Raji (cell line): ENCODE data around the gene PLEKHJ1.
A peak's percentile ranks its signal among the peaks of the same experiment; 100 is the strongest.

Source experiments
- POLR2A ChIP-seq: IDR thresholded peaks from 2 replicates; pipeline ENCODE4 v1.6.1; 2011; ENCODE audit warnings: low read depth, low read length, control low read depth; ENCODE audit not compliant: insufficient read depth

PLEKHJ1 gene

DNA sequence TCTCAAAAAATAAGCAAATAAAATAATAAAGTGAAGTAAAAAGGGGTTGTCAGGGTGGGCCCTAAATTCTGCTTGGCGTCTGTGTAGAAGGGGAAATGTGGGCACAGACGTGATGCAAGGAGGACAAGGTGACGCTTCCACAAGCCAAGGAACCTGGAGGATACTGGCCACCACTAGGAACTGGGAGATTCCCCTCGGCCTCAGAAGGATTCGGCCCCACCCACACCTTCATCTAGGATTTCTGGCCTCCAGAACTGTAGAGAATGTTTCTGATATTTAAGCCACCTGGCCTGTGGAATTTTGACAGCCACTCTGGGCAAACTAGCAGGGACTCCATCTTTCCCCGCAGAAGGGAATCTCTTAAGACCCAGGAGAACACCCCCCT is 1.1 kb downstream of the PLEKHJ1 start:
- TF ChIP-seq POLR2A, result no peak

DNA sequence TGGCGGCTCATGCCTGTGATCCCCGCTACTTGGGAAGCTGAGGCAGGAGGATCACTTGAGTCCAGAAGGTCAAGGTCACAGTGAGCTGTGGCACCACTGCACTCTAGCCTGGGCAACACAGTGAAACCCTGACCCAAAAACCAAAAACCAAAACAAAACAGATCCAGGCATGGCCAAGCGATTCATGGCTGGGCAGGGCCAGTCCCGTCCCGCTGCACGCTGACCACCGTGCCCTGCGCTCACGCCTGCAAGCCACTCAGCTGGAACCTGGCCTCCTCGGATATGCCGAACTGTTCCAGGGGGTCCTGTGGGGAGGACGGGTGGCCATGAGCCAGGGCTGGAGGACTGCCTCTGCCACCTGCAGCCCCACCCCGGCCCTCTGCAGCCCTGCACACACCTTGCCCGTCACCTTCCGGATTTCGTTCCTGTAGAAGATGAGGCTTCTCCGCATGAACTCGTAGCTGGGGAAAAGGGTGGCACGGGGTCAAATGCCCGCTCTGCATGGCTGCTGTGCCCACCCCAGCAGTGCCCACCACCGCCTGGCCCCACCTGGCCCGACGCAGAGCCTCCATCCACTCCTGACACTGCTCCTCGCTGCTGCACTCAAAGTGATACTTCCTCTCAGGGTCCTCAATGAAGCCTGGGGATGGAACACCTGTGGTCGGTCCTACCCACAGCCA is 2.4 kb downstream of the PLEKHJ1 start:
- no peak for TF ChIP-seq POLR2A

DNA sequence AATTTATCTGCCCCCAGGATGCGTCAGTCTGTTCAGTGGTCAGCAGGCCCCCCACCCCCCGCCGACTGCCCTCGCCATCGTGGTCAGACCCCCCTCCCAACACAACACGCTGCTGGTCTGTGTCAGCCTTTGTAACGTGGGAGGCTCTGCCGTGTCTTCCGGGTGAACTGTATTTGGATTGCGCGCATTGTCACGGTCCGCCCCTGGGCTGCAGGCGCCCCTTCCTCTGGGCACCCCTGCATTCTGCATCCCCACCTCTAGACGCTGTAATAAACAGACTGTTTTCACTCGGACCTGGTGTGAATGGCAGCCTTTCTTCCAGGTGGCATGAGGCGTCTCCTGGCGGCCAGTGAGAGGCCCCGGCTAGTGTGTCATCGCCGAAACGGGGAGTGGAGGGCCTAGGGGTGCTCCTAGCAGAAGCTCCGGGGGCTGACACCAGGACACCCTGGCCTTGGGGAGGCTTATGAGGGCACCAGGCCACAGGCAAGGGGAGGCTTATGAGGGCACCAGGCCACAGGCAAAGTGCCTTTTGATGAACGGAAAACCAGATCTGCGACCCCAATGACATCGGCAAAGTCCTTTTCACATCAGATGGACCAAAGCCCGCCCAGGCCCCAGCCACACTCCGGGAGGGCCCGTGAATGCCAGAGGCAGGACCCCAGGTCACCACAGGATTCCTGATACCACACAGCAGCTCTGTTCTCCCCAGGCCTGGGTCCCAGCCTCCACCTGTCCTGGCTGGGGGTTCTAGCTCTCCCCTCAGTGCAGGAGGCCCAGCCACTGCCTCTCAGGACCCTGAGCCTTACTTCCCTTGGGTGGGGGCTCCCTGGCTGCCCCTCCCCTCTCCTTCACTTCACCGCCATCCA is 3.6 kb downstream of the PLEKHJ1 start:
- TF ChIP-seq POLR2A, result no peak

DNA sequence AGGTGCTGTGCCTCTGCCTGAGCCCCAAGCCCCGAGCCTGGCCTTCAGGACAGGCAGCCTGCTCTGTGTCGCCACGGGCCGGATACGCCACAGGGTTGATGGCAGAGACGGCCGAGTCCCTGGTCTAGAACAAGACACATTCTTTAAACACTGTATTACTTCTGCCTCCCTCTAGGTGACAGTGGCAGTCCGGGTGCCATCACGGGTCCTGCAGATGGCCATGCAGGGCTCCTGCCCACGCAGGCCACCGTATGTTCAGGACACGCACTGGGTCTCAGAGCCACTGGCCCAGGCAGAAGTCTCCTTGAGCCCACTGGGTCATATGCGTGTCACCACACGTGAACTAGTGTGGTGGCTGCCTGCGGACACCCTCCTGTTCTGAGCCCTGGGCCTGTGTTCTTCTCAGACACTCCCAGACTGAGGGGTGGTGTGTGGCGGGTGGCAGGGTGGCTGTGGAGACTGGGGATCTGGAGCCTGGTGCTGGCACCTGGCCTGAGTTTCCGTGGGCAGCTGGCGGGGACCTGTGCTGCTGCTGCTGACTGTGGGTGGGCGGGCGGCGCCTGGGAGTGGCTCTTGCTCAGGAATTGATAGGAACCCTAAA is 4.4 kb downstream of the PLEKHJ1 start:
- peak; percentile 19; the same call in 1 of the 2 replicates for TF ChIP-seq POLR2A

DNA sequence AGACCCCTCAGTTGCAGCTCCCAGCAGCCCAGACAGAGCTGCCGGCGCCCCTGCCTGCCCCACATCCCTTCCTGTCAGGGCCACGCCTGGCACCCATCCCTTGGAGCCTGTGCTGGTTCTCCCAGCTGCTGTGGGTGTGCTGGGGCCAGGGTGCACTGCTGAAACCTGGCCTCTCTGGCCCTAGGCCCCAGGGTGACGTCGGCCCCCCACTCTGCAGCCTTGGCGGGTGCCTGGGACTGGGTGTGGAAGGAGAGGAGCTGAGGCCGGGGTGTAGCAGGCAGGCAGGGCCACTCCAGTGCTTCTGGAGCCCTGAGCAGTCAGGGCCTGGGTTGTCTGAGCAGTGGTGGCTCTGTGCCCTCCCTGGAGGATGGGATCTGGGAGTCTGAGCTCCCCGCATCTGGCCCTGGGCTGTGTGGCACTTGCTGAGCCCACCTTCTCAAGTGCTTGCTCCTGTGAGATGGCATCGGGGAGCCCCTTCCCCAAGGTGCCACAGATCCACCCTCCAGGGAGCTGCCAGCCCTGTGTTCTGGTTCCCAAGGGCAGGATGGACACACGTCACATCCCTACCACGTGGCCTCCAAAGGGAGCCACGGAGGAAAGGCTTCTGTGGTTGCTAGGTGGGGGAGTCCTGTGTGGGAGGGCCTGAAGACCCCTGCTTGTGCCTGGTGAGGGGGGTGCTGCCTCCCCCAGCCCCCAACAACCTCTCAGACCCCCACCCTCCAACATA is 5.2 kb downstream of the PLEKHJ1 start:
- no peak for TF ChIP-seq POLR2A

DNA sequence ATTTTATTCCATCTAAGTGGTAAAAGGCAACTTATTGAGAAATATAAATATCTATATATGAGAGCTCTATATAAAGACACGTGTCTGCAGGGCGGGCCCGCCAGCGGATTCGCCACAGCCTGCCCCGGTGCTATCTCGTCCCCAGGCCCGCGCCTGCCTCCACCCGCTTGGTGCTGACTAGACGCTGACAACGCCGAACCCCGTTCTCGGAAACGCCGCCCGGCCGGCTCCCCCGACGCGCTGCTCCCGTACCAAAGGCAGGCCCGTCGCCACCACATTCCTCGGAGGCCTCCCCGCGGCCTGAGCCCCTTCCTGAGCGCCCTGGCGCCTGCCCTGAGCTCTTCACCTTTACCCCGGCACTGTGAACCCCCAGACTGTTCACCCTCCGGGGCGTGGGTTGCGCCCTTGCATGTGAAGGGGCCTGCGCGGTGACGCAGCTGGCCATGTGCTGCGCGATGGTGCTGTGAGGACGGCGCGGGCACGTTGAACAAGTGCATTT is 6.0 kb downstream of the PLEKHJ1 start:
- no peak for TF ChIP-seq POLR2A

DNA sequence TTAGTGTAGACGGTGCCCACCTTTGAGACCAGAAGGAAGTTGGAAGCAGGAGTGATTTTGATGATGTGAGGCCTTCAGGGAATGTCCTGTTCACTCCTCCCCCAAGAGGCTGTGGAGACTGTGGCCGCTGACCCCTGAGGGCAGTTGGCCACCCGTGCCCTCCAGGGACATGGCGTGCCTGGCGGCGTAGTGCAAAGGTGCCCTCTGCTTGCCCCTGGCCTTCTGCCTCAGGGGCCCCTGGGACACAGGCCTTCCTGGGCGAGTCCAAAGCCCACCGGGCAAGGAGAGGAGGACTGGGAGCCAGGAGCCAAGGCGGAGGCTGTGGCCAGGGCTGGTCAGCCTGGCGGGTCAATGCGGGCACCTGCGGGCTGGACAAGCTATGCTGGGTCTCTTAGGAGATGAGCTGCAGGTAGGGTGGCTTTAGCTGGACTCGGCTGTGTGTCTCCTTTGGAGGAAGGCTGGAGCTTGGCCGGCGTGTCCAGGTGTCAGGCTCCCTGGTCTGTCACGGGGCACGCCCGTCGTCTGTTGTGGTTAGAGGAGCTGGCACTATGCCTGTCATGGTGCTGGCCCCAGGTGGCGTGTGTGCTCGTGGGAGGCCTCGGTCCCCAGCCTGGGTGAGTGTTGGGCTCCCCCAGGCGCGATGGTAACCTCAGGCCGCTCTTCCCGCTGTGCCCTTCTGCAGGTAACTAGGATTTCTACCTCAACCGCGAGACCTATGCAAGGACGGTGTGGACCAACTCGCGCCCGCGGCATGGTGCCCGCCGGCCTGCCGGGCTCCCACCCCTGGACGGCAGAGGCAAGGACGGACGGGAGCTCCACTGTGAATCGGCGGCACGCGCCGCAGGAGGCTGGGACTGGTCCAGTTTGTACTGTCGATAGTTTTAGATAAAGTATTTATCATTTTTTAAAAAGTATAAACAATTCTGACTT is 6.8 kb downstream of the PLEKHJ1 start:
- no peak for TF ChIP-seq POLR2A

DNA sequence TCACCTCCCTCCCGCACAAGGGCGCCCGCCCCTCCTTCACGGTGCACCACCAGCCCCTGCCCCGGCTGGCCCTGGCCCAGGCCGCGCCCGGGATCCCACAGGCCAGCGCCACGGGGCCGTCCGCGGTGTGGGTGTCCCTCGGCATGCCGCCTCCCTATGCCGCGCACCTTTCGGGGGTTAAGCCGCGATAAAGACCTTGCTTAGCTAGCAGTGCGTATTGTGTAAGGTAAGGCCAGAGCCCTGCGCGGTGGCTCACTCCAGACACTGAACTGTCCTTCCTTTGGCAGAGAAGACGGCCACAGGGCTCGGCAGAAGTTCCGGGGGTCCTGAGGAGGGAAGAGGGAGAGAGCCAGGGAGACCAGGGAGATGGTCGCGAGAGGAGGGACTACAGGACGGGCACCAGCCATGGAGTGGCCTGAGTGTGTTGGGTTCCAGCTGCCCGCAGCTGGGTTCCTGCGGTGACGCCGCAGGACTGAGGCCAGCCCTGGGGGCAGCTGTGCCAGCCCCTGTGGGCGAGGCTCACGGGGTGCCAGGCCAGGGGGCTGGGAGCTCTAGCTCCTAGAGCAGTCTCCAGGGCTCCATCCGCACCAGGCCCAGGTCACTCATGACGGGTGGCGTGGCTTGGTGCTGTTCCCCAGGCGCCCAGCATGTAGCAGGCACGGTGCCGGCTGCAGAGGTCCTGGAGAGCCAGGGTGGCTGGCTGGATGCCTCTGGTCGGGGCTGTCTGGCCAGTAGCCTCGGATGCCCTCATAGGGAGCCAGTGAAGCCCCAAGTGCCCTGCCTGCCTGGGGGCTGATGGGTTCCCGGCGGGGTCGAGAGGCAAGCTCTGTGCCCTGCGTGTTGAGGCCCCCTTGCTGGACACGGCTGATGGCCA is 7.7 kb downstream of the PLEKHJ1 start:
- no peak for TF ChIP-seq POLR2A

DNA sequence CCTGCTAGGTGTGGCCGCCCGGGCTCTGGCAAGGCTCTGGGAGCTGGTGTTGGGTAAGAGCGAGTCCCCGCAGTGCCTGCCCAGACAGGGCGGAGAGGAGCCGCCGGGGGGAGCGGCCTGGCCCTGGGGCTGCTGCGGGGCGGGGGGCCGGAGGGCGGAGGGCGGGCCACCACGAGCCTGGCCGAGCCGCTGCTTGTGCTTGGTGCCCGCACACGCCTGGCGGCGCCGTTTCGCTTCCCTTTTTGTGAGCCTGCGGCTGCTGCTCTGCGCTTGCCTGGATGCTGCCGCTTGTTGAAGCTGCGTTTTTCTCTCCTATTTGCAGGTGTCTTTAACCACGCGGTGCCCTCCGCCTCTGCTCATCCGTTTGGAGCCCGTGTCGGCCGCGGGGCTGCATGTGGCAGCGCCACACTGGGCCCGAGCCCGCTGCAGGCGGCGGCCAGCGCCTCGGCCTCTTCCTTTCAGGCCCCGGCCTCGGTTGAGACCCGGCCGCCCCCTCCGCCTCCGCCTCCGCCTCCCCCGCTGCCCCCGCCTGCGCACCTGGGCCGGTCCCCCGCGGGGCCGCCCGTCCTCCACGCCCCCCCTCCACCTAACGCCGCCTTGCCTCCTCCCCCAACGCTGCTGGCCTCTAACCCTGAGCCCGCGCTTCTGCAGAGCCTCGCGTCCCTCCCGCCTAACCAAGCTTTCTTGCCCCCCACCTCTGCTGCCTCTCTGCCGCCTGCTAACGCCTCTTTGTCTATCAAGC is 8.5 kb downstream of the PLEKHJ1 start:
- TF ChIP-seq POLR2A, result no peak

DNA sequence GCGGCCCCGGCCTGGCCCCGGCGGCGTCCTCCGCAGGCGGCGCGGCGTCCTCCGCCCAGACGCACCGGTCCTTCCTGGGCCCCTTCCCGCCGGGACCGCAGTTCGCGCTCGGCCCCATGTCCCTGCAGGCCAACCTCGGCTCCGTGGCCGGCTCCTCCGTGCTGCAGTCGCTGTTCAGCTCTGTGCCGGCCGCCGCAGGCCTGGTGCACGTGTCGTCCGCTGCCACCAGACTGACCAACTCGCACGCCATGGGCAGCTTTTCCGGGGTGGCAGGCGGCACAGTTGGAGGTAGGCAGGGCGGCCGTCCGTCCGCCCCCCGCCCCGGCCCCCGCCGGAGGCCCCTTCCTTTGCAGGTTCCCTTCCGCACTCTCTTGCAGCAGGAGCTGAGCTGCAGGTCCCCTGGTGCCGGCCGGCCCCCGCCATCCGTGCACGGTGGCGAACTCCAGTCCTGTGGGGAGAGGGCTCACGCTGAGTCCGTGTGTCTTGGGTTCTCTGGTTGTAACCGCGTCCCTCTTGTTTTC is 9.2 kb downstream of the PLEKHJ1 start:
- no peak for TF ChIP-seq POLR2A

DNA sequence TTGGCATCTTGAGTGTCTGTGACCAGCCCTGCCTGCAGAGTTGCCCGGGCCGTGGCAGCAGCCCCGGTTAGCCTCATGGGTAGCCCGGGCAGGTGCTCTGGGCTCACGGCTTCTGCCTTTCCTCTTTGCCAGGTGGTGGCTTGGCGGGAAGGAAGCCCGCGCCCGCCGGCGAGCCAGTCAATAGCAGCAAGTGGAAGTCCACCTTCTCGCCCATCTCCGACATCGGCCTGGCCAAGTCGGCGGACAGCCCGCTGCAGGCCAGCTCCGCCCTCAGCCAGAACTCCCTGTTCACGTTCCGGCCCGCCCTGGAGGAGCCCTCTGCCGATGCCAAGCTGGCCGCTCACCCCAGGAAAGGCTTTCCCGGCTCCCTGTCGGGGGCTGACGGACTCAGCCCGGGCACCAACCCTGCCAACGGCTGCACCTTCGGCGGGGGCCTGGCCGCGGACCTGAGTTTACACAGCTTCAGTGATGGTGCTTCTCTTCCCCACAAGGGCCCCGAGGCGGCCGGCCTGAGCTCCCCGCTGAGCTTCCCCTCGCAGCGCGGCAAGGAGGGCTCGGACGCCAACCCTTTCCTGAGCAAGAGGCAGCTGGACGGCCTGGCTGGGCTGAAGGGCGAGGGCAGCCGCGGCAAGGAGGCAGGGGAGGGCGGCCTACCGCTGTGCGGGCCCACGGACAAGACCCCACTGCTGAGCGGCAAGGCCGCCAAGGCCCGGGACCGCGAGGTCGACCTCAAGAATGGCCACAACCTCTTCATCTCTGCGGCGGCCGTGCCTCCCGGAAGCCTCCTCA is 9.9 kb downstream of the PLEKHJ1 start:
- no peak for TF ChIP-seq POLR2A
